ENCODE results near the gene MBTPS1.

Gene MBTPS1

DNA sequence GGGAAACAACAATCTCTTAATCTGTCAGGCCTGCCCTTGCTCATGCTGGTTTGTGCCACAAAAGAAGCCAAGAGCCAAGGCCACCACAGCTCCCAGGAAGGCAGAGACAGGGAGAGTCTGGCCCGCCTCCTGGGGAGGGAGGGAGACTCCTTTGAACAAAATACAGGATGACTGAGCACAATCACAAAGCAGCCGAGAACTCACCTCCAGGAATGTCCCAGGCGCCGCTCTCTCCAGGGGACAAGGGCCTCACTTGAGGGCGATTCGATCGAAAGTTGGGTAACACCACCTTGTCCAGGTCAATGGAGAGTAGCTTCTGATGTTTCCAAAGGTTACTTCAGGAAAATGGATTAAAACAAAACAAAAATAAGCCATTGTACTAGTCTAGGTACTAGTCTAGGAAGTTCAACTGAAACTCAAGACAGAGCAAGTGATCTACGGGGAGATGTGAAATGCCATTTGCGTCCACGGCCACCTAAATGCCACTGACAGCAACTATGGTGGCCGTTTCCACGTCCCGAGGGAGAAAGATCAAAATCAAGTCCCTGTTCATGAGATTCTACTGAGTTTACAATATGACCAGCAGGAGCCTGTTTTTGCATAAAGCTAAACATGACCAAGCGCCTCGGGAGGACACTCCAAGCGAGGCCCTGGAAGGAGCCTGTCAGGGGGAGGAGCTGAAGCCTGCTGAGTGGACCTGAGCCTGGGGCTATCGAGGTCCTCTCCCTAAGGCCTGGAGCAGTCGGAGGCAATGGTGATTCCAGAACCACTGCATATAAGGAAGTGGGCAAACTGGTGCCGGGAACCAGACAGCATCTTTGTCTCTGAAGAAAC is 60.7 kb downstream of the MBTPS1 start:
- in situ Hi-C loops (cut with MboI; ENCODE audit: low sequenced_read_pairs): loop anchor here (25.0 kb wide), 1 partner anchor 94 kb away; the partner anchor contains the start of genes NECAB2 and OSGIN1

GRCh38 chr16:84055366-84055765 is 61.4 kb downstream of the MBTPS1 start:
- in situ Hi-C loops (cut with MboI; ENCODE audit: low sequenced_read_pairs): loop anchor here (25.0 kb wide), 1 partner anchor 93 kb away; the partner anchor contains the start of genes NECAB2 and OSGIN1

DNA sequence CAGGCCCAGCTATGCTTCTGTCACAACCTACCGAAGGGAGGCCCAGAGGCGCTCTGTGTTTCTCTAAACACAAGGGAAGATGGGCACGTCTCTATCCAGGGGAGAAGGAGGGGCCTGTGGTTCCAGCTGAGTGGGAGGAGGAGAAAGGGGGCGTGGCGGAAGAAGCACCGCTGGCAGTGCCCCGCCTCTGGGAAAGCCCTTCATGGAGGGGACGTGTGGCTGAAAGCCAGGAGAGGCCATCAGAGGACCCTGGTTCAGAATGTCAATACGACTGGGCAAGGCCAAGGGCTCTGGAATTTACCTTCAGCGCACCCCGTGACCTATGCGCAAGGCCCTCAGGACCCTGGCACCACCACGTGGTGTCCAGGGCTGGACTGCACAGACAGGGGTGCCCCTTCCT is 61.8 kb downstream of the MBTPS1 start:
- in situ Hi-C loops (cut with MboI; ENCODE audit: low sequenced_read_pairs): loop anchor here (25.0 kb wide), 1 partner anchor 93 kb away; the partner anchor contains the start of genes NECAB2 and OSGIN1

DNA sequence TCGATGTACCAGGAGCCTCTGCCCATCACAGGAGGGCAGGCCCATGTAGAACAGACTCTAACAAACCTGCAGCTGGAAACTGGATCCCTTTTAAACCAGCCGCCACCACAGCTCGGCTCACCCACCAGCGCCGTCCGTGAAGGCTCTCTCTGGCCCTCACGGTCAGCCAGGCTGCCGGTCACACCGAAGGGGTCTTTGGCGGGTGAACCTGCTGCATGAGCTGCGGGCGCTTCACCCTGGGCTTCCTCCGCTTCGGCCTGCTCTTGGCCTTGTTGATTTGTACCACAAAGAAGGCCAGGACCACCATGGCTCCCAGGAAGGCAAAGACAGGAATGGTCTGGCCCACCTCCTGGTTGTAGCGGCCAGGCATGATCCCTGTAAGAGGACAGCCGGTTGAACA is 62.5 kb downstream of the MBTPS1 start:
- in situ Hi-C loops (cut with MboI; ENCODE audit: low sequenced_read_pairs): loop anchor here (25.0 kb wide), 1 partner anchor 92 kb away; the partner anchor contains the start of genes NECAB2 and OSGIN1

DNA sequence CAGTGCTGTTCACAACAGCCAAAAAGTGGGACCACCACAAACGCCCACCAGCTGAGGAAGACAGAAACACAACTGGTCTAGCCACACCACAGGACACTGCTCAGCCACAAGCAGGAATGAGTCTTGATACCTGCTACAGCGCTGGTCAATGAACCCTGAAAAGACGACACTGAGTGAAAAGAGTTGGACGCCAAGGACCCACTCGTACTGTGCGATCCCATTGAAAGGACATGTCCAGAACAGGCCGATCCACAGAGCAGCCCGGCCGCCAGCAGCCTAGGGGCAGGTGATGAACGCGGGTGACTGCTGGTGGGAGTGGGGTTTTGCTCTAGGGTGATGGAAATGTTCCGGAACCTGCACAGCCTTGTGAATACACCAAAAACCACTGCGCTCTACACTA is 63.5 kb downstream of the MBTPS1 start:
- in situ Hi-C loops (cut with MboI; ENCODE audit: low sequenced_read_pairs): loop anchor here (25.0 kb wide), 1 partner anchor 91 kb away; the partner anchor contains the start of genes NECAB2 and OSGIN1

GRCh38 chr16:84052071-84052622 is 64.6 kb downstream of the MBTPS1 start:
- in situ Hi-C loops (cut with MboI; ENCODE audit: low sequenced_read_pairs): loop anchor here (25.0 kb wide), 1 partner anchor 90 kb away; the partner anchor contains the start of genes NECAB2 and OSGIN1

- in situ Hi-C loops (cut with MboI; ENCODE audit: low sequenced_read_pairs): loop anchor here (25.0 kb wide), 1 partner anchor 88 kb away; the partner anchor contains the start of genes NECAB2 and OSGIN1
Observed at GRCh38 chr16:84050316-84050715, 66.4 kb downstream of the MBTPS1 start.

- in situ Hi-C loops (cut with MboI; ENCODE audit: low sequenced_read_pairs): loop anchor here (25.0 kb wide), 1 partner anchor 87 kb away; the partner anchor contains the start of genes NECAB2 and OSGIN1
Observed at GRCh38 chr16:84049403-84050060, 67.2 kb downstream of the MBTPS1 start.

- in situ Hi-C loops (cut with MboI; ENCODE audit: low sequenced_read_pairs): no loop called here
Observed at GRCh38 chr16:84048871-84049270, 67.9 kb downstream of the MBTPS1 start.

DNA sequence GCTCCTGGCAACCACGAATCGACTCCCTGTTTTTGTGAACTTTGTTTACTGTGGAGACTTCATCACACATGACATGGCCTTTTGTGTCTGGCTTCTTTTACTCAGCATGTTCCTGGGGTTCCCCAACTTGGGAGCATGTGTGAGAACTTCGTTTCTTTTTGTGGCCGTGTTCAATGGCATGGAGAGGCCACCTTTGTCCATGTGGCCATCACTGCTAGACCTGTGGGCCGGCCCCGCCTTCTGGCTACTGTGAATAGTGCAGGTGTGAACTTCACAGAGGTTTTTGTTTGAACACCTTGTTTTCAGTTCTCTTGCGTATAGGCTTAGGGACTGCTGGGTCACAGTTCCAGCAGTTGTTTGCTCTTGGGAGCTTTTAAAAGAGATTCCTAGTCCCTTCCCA is 68.5 kb downstream of the MBTPS1 start:
- in situ Hi-C loops (cut with MboI; ENCODE audit: low sequenced_read_pairs): no loop called here

GRCh38 chr16:84047626-84048025 is 69.1 kb downstream of the MBTPS1 start:
- in situ Hi-C loops (cut with MboI; ENCODE audit: low sequenced_read_pairs): no loop called here

DNA sequence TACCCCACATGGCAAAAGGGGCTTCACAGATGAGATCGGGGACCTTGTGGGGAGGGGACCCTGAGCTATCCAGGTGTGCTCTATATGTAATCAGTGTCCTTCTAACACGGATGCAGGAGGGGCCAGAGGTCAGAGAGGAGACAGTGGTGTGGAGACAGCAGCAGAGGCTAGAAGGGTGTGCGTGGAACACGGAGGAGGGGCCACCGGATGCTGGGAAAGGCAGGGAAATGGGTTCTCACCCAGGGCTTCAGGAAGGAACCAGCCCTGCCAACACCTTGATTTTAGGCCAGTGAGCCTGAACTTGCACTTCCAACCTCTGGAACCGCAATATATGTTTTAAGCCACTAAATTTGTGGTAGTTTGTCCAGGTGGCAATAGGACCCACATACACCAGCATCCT is 69.5 kb downstream of the MBTPS1 start:
- in situ Hi-C loops (cut with MboI; ENCODE audit: low sequenced_read_pairs): no loop called here

GRCh38 chr16:84045818-84046470 is 70.8 kb downstream of the MBTPS1 start:
- in situ Hi-C loops (cut with MboI; ENCODE audit: low sequenced_read_pairs): no loop called here

DNA sequence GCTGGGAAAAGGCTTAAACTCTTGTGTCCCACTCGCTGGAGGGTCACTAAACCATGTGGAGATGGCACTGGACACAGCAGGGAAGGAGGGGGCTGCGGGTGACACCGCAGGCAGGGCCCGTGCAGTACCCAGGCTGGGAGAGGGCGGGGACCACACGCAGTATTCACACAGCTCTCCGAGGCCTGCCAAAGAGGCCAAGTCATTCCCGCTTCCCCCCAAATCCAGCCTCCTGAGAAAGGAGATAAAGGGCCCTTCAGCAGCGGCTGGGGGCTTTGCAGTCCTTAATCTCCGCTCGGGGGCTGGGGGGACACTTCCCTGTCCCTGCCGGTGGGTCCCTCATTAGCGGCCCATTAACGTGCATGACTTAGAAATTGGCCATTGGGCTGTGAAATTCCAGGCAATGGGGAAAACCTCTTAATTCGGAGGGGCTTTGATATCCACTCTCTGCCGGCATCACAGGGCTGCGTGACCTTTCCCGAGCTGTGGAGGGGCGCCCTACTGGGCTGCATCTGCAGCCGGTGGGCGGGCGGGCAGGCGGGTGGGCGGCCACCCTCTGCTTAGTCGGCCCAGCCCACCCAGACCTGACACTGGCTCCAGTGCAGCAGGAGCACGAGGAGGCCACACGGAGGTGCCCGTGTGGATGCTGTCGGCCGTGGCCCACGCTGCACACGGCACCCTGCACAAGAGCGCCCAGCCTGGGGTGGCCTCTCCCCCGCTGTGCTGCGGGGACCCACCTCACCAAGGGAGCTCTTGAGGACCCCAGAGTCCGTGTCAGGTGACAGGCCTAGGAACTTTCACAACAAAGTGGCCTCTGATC is 71.5 kb downstream of the MBTPS1 start:
- in situ Hi-C loops (cut with MboI; ENCODE audit: low sequenced_read_pairs): no loop called here

GRCh38 chr16:84044118-84044488 is 72.6 kb downstream of the MBTPS1 start:
- in situ Hi-C loops (cut with MboI; ENCODE audit: low sequenced_read_pairs): no loop called here

DNA sequence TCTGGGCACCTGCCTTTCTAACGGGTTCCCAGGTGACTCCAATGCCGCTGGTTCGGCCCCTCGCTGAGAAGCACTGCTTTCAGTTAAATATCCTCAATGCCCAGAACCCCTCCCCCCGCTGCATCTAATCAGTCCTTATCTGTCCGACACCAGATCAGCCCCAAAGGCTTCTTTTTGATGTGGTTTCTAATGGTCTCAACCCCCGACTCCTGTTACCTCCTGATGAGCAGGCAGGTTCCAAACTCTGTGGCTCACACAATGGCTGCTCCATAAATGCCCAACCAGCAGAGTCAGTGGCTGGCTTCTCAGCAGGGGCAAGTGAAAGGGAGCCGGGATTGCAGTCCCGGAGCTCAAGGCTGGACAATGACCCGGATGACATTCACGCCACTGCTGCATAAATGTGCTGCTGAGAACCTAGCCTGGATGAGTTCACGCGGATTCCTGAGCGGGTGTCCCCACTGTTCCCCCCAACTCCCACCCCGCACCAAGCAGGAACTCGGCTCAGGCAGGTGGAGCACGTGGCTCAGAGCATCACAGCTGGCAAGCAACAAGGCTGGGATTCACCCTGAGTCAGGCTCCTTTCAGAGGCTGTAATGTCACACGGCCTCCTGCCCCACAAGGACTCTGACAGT is 73.1 kb downstream of the MBTPS1 start:
- in situ Hi-C loops (cut with MboI; ENCODE audit: low sequenced_read_pairs): no loop called here

- in situ Hi-C loops (cut with MboI; ENCODE audit: low sequenced_read_pairs): no loop called here
Observed at GRCh38 chr16:84042879-84043485, 73.8 kb downstream of the MBTPS1 start.

DNA sequence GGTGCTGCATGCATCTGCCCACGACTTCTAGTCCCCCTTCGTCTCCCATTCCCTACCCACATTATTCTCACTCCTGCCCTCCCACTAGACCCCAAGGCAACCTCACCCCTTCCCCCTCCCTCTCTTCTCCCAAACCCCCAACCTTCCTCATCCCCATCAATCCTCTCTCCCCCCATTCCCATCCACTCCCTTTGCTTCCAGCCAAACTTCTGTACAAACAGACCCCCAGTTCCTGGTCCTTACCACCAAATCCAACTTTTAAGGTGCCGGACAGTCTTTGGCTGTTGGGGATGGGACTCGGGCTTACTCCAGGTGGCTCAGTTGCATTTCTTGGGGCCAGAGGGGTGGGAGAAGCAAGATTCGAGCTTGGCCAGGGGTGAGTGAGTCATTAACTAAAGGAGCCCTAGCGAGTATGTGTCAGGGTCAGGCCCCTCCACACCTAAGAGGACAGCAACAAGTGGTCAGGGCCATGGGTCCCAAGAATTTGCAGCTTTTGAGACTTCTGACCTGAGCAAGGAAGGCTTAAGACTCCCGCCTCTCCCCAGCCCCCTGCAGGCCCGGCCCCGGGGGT is 74.3 kb downstream of the MBTPS1 start, which contains the start of gene SLC38A8:
Gene SLC38A8, minus strand, starts transcription at position 488 of the 571 bp plus-strand sequence. CDS start 638 bp downstream, outside the sequence.
- in situ Hi-C loops (cut with MboI; ENCODE audit: low sequenced_read_pairs): no loop called here

- in situ Hi-C loops (cut with MboI; ENCODE audit: low sequenced_read_pairs): no loop called here
Observed at GRCh38 chr16:84041881-84042280, 74.9 kb downstream of the MBTPS1 start.
